ENCODE measurements around the gene RNF44.

- TF ChIP-seq CTCF (IDR thresholded peaks at IDR 0.05) (no peak), POLR2A (IDR thresholded peaks at IDR 0.05) (no peak)
Observed at GRCh38 chr5:176533390-176533789, 3.8 kb downstream of the RNF44 start.
